Peyer's patch (tissue), 4 donors: Measurements from ENCODE around the gene SLC35D3.

Experiments
- POLR2A ChIP-seq, 2 donors: fragments of 450-650 bp; IDR thresholded peaks; one replicate each; pipeline ENCODE4 v1.5.1; 2017; ENCODE audit warnings: antibody characterized with exemption in 2 of 2, mild to moderate bottlenecking in 2 of 2, moderate library complexity in 2 of 2
- TF ChIP-seq, protein P1 (sequence below), 6 experiments: fragments of 450-650 bp in 4 of 6; fragments of 200-600 bp in 2 of 6; sonication (generic) in 1 of 6; IDR thresholded peaks; one replicate each; pipeline ENCODE4 v1.5.1; 2017 to 2019; ENCODE audit warnings: antibody characterized with exemption in 6 of 6, mild to moderate bottlenecking in 3 of 6, moderate library complexity in 1 of 6

DNA sequence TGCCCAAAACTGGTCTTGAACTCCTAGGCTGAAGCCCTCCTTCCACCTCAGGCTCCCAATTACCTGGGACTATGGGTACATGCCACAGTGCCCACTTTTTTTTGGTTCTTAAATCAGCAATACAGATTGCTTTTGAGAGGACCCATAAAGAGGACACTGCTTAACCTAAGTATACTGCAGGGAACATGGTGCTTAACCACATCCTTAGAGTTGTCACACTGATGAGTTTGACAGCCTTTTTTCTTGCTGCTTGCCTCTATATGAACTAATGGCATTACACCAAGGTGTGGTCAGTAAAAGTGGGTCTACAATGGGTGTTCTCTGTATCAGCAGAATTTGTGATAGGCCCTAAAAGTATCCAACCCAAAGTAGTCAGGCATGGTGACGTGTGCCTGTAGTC, 7.2 kb upstream of the SLC35D3 start:
- TF ChIP-seq, protein P1, sequence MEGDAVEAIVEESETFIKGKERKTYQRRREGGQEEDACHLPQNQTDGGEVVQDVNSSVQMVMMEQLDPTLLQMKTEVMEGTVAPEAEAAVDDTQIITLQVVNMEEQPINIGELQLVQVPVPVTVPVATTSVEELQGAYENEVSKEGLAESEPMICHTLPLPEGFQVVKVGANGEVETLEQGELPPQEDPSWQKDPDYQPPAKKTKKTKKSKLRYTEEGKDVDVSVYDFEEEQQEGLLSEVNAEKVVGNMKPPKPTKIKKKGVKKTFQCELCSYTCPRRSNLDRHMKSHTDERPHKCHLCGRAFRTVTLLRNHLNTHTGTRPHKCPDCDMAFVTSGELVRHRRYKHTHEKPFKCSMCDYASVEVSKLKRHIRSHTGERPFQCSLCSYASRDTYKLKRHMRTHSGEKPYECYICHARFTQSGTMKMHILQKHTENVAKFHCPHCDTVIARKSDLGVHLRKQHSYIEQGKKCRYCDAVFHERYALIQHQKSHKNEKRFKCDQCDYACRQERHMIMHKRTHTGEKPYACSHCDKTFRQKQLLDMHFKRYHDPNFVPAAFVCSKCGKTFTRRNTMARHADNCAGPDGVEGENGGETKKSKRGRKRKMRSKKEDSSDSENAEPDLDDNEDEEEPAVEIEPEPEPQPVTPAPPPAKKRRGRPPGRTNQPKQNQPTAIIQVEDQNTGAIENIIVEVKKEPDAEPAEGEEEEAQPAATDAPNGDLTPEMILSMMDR (IDR thresholded peaks at IDR 0.05) = no peak
- no peak for TF ChIP-seq POLR2A (IDR thresholded peaks at IDR 0.05)
